ENCODE results near the gene PDC. TPM values are rescaled to one million over a fixed set of nuclear protein-coding genes. Genes with fewer than 3 reads are reported as not detected.

Gene PDC
- total RNA-seq, 2 donors from 2014 or later = not detected

DNA sequence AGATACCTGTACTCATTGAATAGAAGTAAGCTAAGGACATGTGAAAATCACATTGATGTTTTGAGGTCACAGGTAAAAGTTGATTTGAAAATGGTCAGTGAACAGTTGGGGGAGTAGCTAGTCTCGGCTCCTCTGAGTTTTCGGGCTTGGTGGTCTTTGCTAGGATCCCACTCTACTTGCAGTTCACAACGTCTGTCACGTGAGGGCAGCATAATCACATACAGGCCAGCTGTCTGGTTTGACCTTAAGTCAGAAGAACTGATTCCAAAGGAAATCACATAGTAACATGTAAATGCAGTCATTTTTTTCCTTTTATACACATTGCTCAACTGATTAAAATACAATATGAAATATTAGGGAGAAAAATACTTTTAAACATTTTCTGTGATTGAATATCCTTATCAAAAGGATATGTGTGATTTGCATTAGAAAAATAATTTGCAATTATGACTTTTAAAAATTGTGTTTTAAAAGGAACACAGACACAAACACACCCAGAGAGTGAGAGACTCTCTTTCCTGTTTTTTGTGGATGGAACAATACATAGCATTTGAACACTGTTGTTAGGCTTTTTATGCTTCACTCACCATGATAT, 21.8 kb upstream of the PDC start:
- TF ChIP-seq, protein P1, sequence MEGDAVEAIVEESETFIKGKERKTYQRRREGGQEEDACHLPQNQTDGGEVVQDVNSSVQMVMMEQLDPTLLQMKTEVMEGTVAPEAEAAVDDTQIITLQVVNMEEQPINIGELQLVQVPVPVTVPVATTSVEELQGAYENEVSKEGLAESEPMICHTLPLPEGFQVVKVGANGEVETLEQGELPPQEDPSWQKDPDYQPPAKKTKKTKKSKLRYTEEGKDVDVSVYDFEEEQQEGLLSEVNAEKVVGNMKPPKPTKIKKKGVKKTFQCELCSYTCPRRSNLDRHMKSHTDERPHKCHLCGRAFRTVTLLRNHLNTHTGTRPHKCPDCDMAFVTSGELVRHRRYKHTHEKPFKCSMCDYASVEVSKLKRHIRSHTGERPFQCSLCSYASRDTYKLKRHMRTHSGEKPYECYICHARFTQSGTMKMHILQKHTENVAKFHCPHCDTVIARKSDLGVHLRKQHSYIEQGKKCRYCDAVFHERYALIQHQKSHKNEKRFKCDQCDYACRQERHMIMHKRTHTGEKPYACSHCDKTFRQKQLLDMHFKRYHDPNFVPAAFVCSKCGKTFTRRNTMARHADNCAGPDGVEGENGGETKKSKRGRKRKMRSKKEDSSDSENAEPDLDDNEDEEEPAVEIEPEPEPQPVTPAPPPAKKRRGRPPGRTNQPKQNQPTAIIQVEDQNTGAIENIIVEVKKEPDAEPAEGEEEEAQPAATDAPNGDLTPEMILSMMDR (conservative IDR thresholded peaks at IDR 0.05) = peak; percentile 96
- Histone ChIP-seq H3K9ac (ENCODE audit: extremely low read depth, low read length, poor library complexity, severe bottlenecking) (no peak overlapping the region), H3K9me3 (ENCODE audit: control insufficient read depth, low read length) (no peaks in the 10 kb centered on the region), H3K36me3 (ENCODE audit: control insufficient read depth, insufficient read depth, low read length) (no peaks in the 10 kb centered on the region), H3K4me3 (ENCODE audit: low read length) (no peak overlapping the region), H3K27ac (ENCODE audit: low read depth, low read length) (no peak overlapping the region), H3K4me1 (ENCODE audit: control insufficient read depth, insufficient read depth, low read length) (no peaks in the 10 kb centered on the region), H3K27me3 (ENCODE audit: control insufficient read depth, insufficient read depth, low read length, poor library complexity, severe bottlenecking) (peaks cover 65% of the 10 kb centered on the region)
- peak; percentile 92 for DNase-seq
- H3K9me3 Mint-ChIP-seq = no peaks in the 10 kb centered on the region
- peaks cover 53% of the 10 kb centered on the region for H3K27me3 Mint-ChIP-seq (ENCODE audit: insufficient read depth)
- H3K4me3 Mint-ChIP-seq = no peak overlapping the region
- peaks cover 4% of the 10 kb centered on the region for H3K4me1 Mint-ChIP-seq
- H3K36me3 Mint-ChIP-seq (ENCODE audit: low read depth) = no peaks in the 10 kb centered on the region
- no peak overlapping the region for H3K27ac Mint-ChIP-seq
- WGBS, 2 experiments (ENCODE audit: insufficient coverage in 1 of 2, insufficient read length in 1 of 2) = 7 to 10% methylated on average over 3 to 4 of the region's 4 CpGs

DNA sequence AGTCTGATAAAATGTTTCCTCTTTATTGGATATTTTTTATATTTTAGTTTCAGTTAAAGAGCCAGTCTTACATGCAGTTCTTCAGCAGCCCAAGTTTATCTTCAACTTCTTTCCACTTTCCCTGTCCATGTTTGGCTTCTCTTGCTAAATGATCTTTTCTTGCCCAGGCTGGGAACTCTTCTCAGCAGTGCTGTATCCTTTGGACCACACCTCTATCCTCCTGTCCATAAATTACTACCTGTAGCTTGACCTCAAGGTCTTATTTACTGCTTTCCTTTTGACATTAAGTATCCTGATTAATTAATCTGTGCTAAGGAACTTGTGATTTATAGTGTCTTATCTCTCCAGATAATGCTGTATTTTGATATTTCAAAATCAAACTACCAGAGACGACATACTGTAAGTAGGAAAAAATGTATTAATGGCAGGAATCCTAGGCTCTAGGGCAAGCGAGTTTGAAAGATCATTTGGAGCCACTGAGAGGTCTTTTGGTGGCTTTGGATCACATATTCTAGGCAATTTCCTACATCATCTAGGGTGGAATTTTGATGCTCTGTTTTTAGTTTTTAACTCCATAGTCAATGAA, 20.5 kb upstream of the PDC start:
- H3K36me3 Mint-ChIP-seq (ENCODE audit: low read depth) = no peaks in the 10 kb centered on the region
- no peak overlapping the region for H3K4me3 ChIP-seq (ENCODE audit: low read length)
- 88% methylated on average over 2 of the region's 2 CpGs; no CpG with 5 or more reads in 1 of the 2 experiments for WGBS, 2 experiments (ENCODE audit: insufficient coverage in 1 of 2, insufficient read length in 1 of 2)
- H3K4me3 Mint-ChIP-seq = no peak overlapping the region
- H3K9ac ChIP-seq (ENCODE audit: extremely low read depth, low read length, poor library complexity, severe bottlenecking) = no peak overlapping the region
- H3K27me3 Mint-ChIP-seq (ENCODE audit: insufficient read depth) = peaks cover 65% of the 10 kb centered on the region
- no peak overlapping the region for H3K27ac Mint-ChIP-seq
- no peak overlapping the region for H3K27ac ChIP-seq (ENCODE audit: low read depth, low read length)
- H3K36me3 ChIP-seq (ENCODE audit: control insufficient read depth, insufficient read depth, low read length) = no peaks in the 10 kb centered on the region
- TF ChIP-seq, protein P1 (conservative IDR thresholded peaks at IDR 0.05) = no peak
- H3K27me3 ChIP-seq (ENCODE audit: control insufficient read depth, insufficient read depth, low read length, poor library complexity, severe bottlenecking) = peaks cover 79% of the 10 kb centered on the region
- no peaks in the 10 kb centered on the region for H3K9me3 Mint-ChIP-seq
- no peak for DNase-seq
- no peaks in the 10 kb centered on the region for H3K4me1 ChIP-seq (ENCODE audit: control insufficient read depth, insufficient read depth, low read length)
- no peaks in the 10 kb centered on the region for H3K9me3 ChIP-seq (ENCODE audit: control insufficient read depth, low read length)
- no peaks in the 10 kb centered on the region for H3K4me1 Mint-ChIP-seq

DNA sequence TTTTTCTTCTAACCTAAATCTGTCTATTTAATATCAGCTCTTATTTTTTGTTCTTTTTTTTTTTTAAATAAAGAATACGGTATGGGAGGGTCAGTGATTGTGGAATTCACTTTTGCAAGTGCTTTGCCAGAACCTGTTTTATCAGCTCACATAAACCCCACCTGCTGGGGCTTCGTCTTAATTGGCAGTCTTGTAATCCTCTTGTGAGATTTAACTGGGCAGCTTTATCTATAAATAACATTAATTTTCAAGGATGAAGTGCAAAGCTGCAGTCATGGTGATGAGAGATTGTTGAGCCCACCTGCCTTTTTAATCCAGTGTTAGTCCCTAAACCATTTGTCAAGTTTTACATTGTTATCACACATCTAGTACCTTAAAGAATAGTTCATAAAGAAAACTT, 18.2 kb upstream of the PDC start:
- Histone ChIP-seq H3K4me1 (ENCODE audit: control insufficient read depth, insufficient read depth, low read length) (no peaks in the 10 kb centered on the region), H3K9ac (ENCODE audit: extremely low read depth, low read length, poor library complexity, severe bottlenecking) (no peak overlapping the region), H3K9me3 (ENCODE audit: control insufficient read depth, low read length) (no peaks in the 10 kb centered on the region), H3K27ac (ENCODE audit: low read depth, low read length) (no peak overlapping the region), H3K4me3 (ENCODE audit: low read length) (no peak overlapping the region), H3K27me3 (ENCODE audit: control insufficient read depth, insufficient read depth, low read length, poor library complexity, severe bottlenecking) (peaks cover 87% of the 10 kb centered on the region), H3K36me3 (ENCODE audit: control insufficient read depth, insufficient read depth, low read length) (no peaks in the 10 kb centered on the region)
- TF ChIP-seq, protein P1 (conservative IDR thresholded peaks at IDR 0.05) = no peak
- WGBS, 2 experiments (ENCODE audit: insufficient coverage in 1 of 2, insufficient read length in 1 of 2) = 51% methylated on average over 2 of the region's 2 CpGs; no CpG with 5 or more reads in 1 of the 2 experiments
- no peak for DNase-seq
- H3K4me1 Mint-ChIP-seq = no peaks in the 10 kb centered on the region
- no peak overlapping the region for H3K4me3 Mint-ChIP-seq
- H3K9me3 Mint-ChIP-seq = no peaks in the 10 kb centered on the region
- H3K27me3 Mint-ChIP-seq (ENCODE audit: insufficient read depth) = peaks cover 75% of the 10 kb centered on the region
- no peaks in the 10 kb centered on the region for H3K36me3 Mint-ChIP-seq (ENCODE audit: low read depth)
- no peak overlapping the region for H3K27ac Mint-ChIP-seq
